ENCODE results near the gene GRIK4. TPM values are rescaled to one million over a fixed set of nuclear protein-coding genes. Genes with fewer than 3 reads are reported as not detected.

The GRIK4 gene
- total RNA-seq, 1 experiment from 2014 or later: 3.3 TPM

GRCh38 chr11:120810251-120810650, 298.7 kb downstream of the GRIK4 start:
- Mint-ChIP-seq H3K4me3 (no peak overlapping the region), H3K4me1 (peaks cover 26% of the 10 kb centered on the region), H3K27me3 (ENCODE audit: low read depth) (no peaks in the 10 kb centered on the region), H3K27ac (no peak overlapping the region), H3K36me3 (no peaks in the 10 kb centered on the region), H3K9me3 (no peaks in the 10 kb centered on the region)
- POLR2A ChIA-PET: no interaction called here
- ATAC-seq (no peak), DNase-seq (ENCODE audit: low spot score) (no peak)
- CTCF ChIA-PET: interaction anchor here (1.1 to 2.0 kb wide), 3 partner anchors 8 to 114 kb away, joined by 3 to 10 read pairs (median 3); no protein-coding TSS in a partner anchor
- TF ChIP-seq, protein P1, sequence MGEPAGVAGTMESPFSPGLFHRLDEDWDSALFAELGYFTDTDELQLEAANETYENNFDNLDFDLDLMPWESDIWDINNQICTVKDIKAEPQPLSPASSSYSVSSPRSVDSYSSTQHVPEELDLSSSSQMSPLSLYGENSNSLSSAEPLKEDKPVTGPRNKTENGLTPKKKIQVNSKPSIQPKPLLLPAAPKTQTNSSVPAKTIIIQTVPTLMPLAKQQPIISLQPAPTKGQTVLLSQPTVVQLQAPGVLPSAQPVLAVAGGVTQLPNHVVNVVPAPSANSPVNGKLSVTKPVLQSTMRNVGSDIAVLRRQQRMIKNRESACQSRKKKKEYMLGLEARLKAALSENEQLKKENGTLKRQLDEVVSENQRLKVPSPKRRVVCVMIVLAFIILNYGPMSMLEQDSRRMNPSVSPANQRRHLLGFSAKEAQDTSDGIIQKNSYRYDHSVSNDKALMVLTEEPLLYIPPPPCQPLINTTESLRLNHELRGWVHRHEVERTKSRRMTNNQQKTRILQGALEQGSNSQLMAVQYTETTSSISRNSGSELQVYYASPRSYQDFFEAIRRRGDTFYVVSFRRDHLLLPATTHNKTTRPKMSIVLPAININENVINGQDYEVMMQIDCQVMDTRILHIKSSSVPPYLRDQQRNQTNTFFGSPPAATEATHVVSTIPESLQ (CRISPR knock-in tag; IDR thresholded peaks at IDR 0.05): no peak
- TF ChIP-seq SMAD4 (CRISPR knock-in tag; IDR thresholded peaks at IDR 0.05) (no peak), PREB (CRISPR knock-in tag; IDR thresholded peaks at IDR 0.05; ENCODE audit: borderline replicate concordance) (no peak), RELA (CRISPR knock-in tag; IDR thresholded peaks at IDR 0.05; ENCODE audit: borderline replicate concordance) (no peak), CDX4 (CRISPR knock-in tag; IDR thresholded peaks at IDR 0.05; ENCODE audit: borderline replicate concordance) (no peak), ZNF416 (CRISPR knock-in tag; IDR thresholded peaks at IDR 0.05) (no peak), AR (CRISPR knock-in tag; IDR thresholded peaks at IDR 0.05) (no peak), CTCF (IDR thresholded peaks at IDR 0.05) (no peak)
- TF ChIP-seq, protein P2, sequence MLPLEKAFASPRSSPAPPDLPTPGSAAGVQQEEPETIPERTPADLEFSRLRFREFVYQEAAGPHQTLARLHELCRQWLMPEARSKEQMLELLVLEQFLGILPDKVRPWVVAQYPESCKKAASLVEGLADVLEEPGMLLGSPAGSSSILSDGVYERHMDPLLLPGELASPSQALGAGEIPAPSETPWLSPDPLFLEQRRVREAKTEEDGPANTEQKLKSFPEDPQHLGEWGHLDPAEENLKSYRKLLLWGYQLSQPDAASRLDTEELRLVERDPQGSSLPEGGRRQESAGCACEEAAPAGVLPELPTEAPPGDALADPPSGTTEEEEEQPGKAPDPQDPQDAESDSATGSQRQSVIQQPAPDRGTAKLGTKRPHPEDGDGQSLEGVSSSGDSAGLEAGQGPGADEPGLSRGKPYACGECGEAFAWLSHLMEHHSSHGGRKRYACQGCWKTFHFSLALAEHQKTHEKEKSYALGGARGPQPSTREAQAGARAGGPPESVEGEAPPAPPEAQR (CRISPR knock-in tag; IDR thresholded peaks at IDR 0.05): no peak
- TF ChIP-seq, protein P3, sequence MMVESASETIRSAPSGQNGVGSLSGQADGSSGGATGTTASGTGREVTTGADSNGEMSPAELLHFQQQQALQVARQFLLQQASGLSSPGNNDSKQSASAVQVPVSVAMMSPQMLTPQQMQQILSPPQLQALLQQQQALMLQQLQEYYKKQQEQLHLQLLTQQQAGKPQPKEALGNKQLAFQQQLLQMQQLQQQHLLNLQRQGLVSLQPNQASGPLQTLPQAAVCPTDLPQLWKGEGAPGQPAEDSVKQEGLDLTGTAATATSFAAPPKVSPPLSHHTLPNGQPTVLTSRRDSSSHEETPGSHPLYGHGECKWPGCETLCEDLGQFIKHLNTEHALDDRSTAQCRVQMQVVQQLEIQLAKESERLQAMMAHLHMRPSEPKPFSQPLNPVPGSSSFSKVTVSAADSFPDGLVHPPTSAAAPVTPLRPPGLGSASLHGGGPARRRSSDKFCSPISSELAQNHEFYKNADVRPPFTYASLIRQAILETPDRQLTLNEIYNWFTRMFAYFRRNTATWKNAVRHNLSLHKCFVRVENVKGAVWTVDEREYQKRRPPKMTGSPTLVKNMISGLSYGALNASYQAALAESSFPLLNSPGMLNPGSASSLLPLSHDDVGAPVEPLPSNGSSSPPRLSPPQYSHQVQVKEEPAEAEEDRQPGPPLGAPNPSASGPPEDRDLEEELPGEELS (CRISPR knock-in tag; IDR thresholded peaks at IDR 0.05): no peak
- TF ChIP-seq, protein P4, sequence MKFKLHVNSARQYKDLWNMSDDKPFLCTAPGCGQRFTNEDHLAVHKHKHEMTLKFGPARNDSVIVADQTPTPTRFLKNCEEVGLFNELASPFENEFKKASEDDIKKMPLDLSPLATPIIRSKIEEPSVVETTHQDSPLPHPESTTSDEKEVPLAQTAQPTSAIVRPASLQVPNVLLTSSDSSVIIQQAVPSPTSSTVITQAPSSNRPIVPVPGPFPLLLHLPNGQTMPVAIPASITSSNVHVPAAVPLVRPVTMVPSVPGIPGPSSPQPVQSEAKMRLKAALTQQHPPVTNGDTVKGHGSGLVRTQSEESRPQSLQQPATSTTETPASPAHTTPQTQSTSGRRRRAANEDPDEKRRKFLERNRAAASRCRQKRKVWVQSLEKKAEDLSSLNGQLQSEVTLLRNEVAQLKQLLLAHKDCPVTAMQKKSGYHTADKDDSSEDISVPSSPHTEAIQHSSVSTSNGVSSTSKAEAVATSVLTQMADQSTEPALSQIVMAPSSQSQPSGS (CRISPR knock-in tag; IDR thresholded peaks at IDR 0.05; ENCODE audit: borderline replicate concordance, low read depth): no peak
- TF ChIP-seq, protein P5, sequence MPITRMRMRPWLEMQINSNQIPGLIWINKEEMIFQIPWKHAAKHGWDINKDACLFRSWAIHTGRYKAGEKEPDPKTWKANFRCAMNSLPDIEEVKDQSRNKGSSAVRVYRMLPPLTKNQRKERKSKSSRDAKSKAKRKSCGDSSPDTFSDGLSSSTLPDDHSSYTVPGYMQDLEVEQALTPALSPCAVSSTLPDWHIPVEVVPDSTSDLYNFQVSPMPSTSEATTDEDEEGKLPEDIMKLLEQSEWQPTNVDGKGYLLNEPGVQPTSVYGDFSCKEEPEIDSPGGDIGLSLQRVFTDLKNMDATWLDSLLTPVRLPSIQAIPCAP (CRISPR knock-in tag; IDR thresholded peaks at IDR 0.05): no peak

All from WTC11 (cell line).